Measurements from ENCODE around the gene STK32C.

GRCh38 chr10:132349766-132350165, 42.0 kb upstream of the STK32C start:
- TF ChIP-seq, protein P1, sequence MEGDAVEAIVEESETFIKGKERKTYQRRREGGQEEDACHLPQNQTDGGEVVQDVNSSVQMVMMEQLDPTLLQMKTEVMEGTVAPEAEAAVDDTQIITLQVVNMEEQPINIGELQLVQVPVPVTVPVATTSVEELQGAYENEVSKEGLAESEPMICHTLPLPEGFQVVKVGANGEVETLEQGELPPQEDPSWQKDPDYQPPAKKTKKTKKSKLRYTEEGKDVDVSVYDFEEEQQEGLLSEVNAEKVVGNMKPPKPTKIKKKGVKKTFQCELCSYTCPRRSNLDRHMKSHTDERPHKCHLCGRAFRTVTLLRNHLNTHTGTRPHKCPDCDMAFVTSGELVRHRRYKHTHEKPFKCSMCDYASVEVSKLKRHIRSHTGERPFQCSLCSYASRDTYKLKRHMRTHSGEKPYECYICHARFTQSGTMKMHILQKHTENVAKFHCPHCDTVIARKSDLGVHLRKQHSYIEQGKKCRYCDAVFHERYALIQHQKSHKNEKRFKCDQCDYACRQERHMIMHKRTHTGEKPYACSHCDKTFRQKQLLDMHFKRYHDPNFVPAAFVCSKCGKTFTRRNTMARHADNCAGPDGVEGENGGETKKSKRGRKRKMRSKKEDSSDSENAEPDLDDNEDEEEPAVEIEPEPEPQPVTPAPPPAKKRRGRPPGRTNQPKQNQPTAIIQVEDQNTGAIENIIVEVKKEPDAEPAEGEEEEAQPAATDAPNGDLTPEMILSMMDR (conservative IDR thresholded peaks at IDR 0.05) = no peak
- no peak for TF ChIP-seq EZH2 (IDR thresholded peaks at IDR 0.05; ENCODE audit: low read depth)
